GM12878 (cell line): ENCODE data around the gene CTSH. TPM values are rescaled to one million over a fixed set of nuclear protein-coding genes. Genes with fewer than 3 reads are reported as not detected.
A peak's percentile ranks its signal among the peaks of the same experiment; 100 is the strongest.

Experiments used
- ATAC-seq: fragments of 200-7000 bp; cut with Tn5 transposase; 3 replicates; pipeline ENCODE4 v1.9.1; 2020; ENCODE audit warnings: mild to moderate bottlenecking, moderate library complexity
- BruUV-seq: library from RNA; stranded (reverse); fragments of 400-500 nt; replicated peaks from 2 replicates; lab custom pipeline; 2021; lab: Mats Ljungman, UMichigan
- CTCF ChIA-PET: fragments of 300-600 bp; sonication (Branson Sonifier 250); formaldehyde crosslinking; extraction: SDS; loops from one replicate; lab custom pipeline; 2021; ENCODE audit warnings: inconsistent platforms; lab: Yijun Ruan, JAX
- POLR2A ChIA-PET: fragments of 350-600 bp; formaldehyde crosslinking; extraction: SDS; loops from one replicate; lab custom pipeline; 2021; ENCODE audit warnings: inconsistent platforms; lab: Charles Lee
- RAD21 ChIA-PET: fragments of 300-600 bp; sonication (Branson Sonifier 250); formaldehyde crosslinking; loops from one replicate; lab custom pipeline; 2023; ENCODE audit warnings: antibody characterized with exemption; ENCODE audit not compliant: unreplicated experiment; lab: Charles Lee
- SMC1A ChIA-PET: fragments of 300-600 bp; sonication (Branson Sonifier 250); formaldehyde crosslinking; loops from one replicate; lab custom pipeline; 2023; ENCODE audit not compliant: unreplicated experiment, uncharacterized antibody; lab: Charles Lee
- DNase-seq: peaks from one replicate; pipeline ENCODE4 v3.0.0-alpha.2; 2011; ENCODE audit warnings: low read depth, low spot score
- FAIRE-seq: peaks from 3 replicates; lab custom pipeline; 2011; peaks lifted over from hg19 to GRCh38; lab: Jason Lieb, UNC
- H2AFZ ChIP-seq: 2 replicates; pipeline ENCODE4 v1.6.0; 2011; ENCODE audit warnings: low read depth, low read length, control low read depth; ENCODE audit not compliant: control insufficient read depth
- H3K27ac ChIP-seq: 2 replicates; pipeline ENCODE4 v1.5.1; 2011; ENCODE audit warnings: control low read depth; ENCODE audit not compliant: control insufficient read depth, insufficient read depth
- H3K27me3 ChIP-seq, 2 experiments: replicated peaks in 1 of 2; 2 replicates each; pipeline versions ENCODE4 v1.6.0 to v1.6.1; 2011; ENCODE audit warnings: low read length in 1 of 2; ENCODE audit not compliant: control insufficient read depth in 2 of 2, insufficient read depth in 2 of 2
- H3K36me3 ChIP-seq, 2 experiments: 2 replicates each; pipeline ENCODE4 v1.5.1; 2011; ENCODE audit warnings: low read length in 1 of 2; ENCODE audit not compliant: control insufficient read depth in 2 of 2, insufficient read depth in 2 of 2
- H3K4me1 ChIP-seq: 2 replicates; pipeline ENCODE4 v1.6.1; 2011; ENCODE audit warnings: mild to moderate bottlenecking, low read length, moderate library complexity, mixed read lengths; ENCODE audit not compliant: control insufficient read depth, insufficient read depth
- H3K4me2 ChIP-seq: 2 replicates; pipeline ENCODE4 v1.6.0; 2011; ENCODE audit warnings: control low read depth; ENCODE audit not compliant: control insufficient read depth, insufficient read depth
- H3K4me3 ChIP-seq: fragments of 200-600 bp; sonication (generic); 2 replicates; pipeline ENCODE4 v1.5.1; 2016
- H3K79me2 ChIP-seq: 2 replicates; pipeline ENCODE4 v1.6.0; 2011; ENCODE audit warnings: low read length; ENCODE audit not compliant: control insufficient read depth, insufficient read depth
- H3K9ac ChIP-seq: 2 replicates; pipeline ENCODE4 v1.8.0; 2011; ENCODE audit warnings: low read length, control low read depth, mixed read lengths; ENCODE audit not compliant: control insufficient read depth, insufficient read depth
- H3K9me3 ChIP-seq: replicated peaks from 3 replicates; pipeline ENCODE4 v1.5.1; 2011; ENCODE audit warnings: mild to moderate bottlenecking, low read length; ENCODE audit not compliant: control insufficient read depth, insufficient read depth
- H4K20me1 ChIP-seq: 2 replicates; pipeline ENCODE4 v1.6.0; 2011; ENCODE audit not compliant: control insufficient read depth, insufficient read depth
- ATF3 ChIP-seq: IDR thresholded peaks from 2 replicates; pipeline ENCODE4 v1.6.1; 2011; ENCODE audit warnings: low read depth, mild to moderate bottlenecking, low read length, moderate library complexity, borderline replicate concordance; ENCODE audit errors: extremely low read depth
- BCL11A ChIP-seq: IDR thresholded peaks from 2 replicates; pipeline ENCODE4 v1.6.1; 2011; ENCODE audit warnings: low read depth, low read length
- BRCA1 ChIP-seq: IDR thresholded peaks from 2 replicates; pipeline ENCODE4 v1.6.1; 2011; ENCODE audit warnings: low read depth, low read length, improper control_type of control experiment
- CBFB ChIP-seq: IDR thresholded peaks from 2 replicates; pipeline ENCODE4 v1.6.1; 2016; ENCODE audit warnings: antibody characterized with exemption, low read depth
- CBX5 ChIP-seq: sonication (generic); IDR thresholded peaks from 2 replicates; pipeline ENCODE4 v1.6.1; 2016; ENCODE audit warnings: low read depth, moderate library complexity, mild to moderate bottlenecking, inconsistent platforms
- CHD2 ChIP-seq: IDR thresholded peaks from 2 replicates; pipeline ENCODE4 v1.6.1; 2011; ENCODE audit warnings: low read depth, low read length, improper control_type of control experiment, borderline replicate concordance
- IRF4 ChIP-seq: IDR thresholded peaks from 2 replicates; pipeline ENCODE4 v1.6.1; 2011; ENCODE audit warnings: low read depth, low read length
- JUND ChIP-seq: IDR thresholded peaks from 2 replicates; pipeline ENCODE4 v1.6.1; 2012; ENCODE audit warnings: low read depth, mild to moderate bottlenecking, low read length, improper control_type of control experiment, moderate library complexity
- LARP7 ChIP-seq: fragments of 450-650 bp; IDR thresholded peaks from 2 replicates; pipeline ENCODE4 v1.6.1; 2017; ENCODE audit warnings: mild to moderate bottlenecking
- MXI1 ChIP-seq: fragments of 150-350 bp; IDR thresholded peaks from 2 replicates; pipeline ENCODE4 v1.6.1; 2011; ENCODE audit warnings: low read depth, mild to moderate bottlenecking, inconsistent platforms, low read length, improper control_type of control experiment
- NBN ChIP-seq: fragments of 450-650 bp; IDR thresholded peaks from 2 replicates; pipeline ENCODE4 v1.6.1; 2016
- PAX8 ChIP-seq: fragments of 450-650 bp; IDR thresholded peaks from 2 replicates; pipeline ENCODE4 v1.6.1; 2017; ENCODE audit warnings: mild to moderate bottlenecking, moderate library complexity
- PML ChIP-seq: IDR thresholded peaks from 2 replicates; pipeline ENCODE4 v1.6.1; 2012; ENCODE audit warnings: low read length, inconsistent platforms
- SIX5 ChIP-seq: IDR thresholded peaks from 2 replicates; pipeline ENCODE4 v1.6.1; 2011; ENCODE audit warnings: mild to moderate bottlenecking, low read depth, low read length, moderate library complexity; ENCODE audit not compliant: severe bottlenecking
- SMAD5 ChIP-seq: IDR thresholded peaks from 2 replicates; pipeline ENCODE4 v1.6.1; 2016; ENCODE audit warnings: antibody characterized with exemption, low read depth
- TAF1 ChIP-seq: IDR thresholded peaks from 2 replicates; pipeline ENCODE4 v1.6.1; 2011; ENCODE audit warnings: mild to moderate bottlenecking, low read depth, low read length, borderline replicate concordance
- YBX1 ChIP-seq: fragments of 450-650 bp; IDR thresholded peaks from 2 replicates; pipeline ENCODE4 v1.6.1; 2016; ENCODE audit warnings: antibody characterized with exemption
- ZNF207 ChIP-seq: fragments of 450-650 bp; IDR thresholded peaks from 2 replicates; pipeline ENCODE4 v1.6.1; 2014; ENCODE audit warnings: antibody characterized with exemption, mild to moderate bottlenecking, borderline replicate concordance
- ZNF217 ChIP-seq: fragments of 450-650 bp; IDR thresholded peaks from 2 replicates; pipeline ENCODE4 v1.6.1; 2017; ENCODE audit warnings: antibody characterized with exemption, mild to moderate bottlenecking
- WGBS: methylation state at CpG from one replicate; pipeline ENCODE4 v1.1.6; 2016; ENCODE audit warnings: low lambda C conversion rate; ENCODE audit not compliant: insufficient replicate concordance, insufficient coverage; ENCODE audit errors: missing lambda C conversion rate; 5-methylcytosine and 5-hydroxymethylcytosine counted together
- in situ Hi-C: fragments of 300-500 bp; cut with MboI; formaldehyde crosslinking; loops from 9 replicates; pipeline ENCODE4 v1.14.3; 2018; ENCODE audit warnings: mixed read lengths
- intact Hi-C: fragments of 100-400 bp; cut with micrococcal nuclease; formaldehyde crosslinking; loops from one replicate; pipeline ENCODE4 v1.14.2; 2022; ENCODE audit not compliant: unreplicated experiment
- polyA plus RNA-seq, 11 experiments: library from polyadenylated mRNA; depleted of rRNA in 4 of 11; unstranded in 6 of 11; stranded (reverse) in 5 of 11; fragments of >200 nt; fragmentation: Nextera tagmentation in 4 of 11; fragmentation: Illumina TruSeq in 1 of 11; extraction: Ambion mirVana in 4 of 11; extraction: Trizol in 1 of 11; gene quantifications; 1 replicate in 1 of 11; 2 replicates in 10 of 11; pipeline versions ENCODE4 v1.2.1 to v1.2.3, GENCODE V29; 2011 to 2016; ENCODE audit warnings: inconsistent platforms in 2 of 11, missing spikeins in 2 of 11, low read depth in 1 of 11
- total RNA-seq, 4 experiments: library from RNA; depleted of rRNA in 3 of 4; stranded (reverse); fragments of >200 nt in 3 of 4; fragmentation: Illumina TruSeq in 1 of 4; extraction: Trizol in 1 of 4; gene quantifications; 2 replicates each; pipeline versions ENCODE4 v1.2.1 to v1.2.3, GENCODE V29; 2013 to 2021
- TF ChIP-seq, protein P1 (sequence below): fragments of 450-650 bp; IDR thresholded peaks from 2 replicates; pipeline ENCODE4 v1.6.1; 2017; ENCODE audit warnings: mild to moderate bottlenecking, low read depth, inconsistent platforms; ENCODE audit not compliant: poor library complexity, severe bottlenecking
- TF ChIP-seq, protein P2 (sequence below): fragments of 450-650 bp; IDR thresholded peaks from 2 replicates; pipeline ENCODE4 v1.6.1; 2014; ENCODE audit warnings: mild to moderate bottlenecking

The CTSH gene
- total and polyA plus RNA-seq, 10 of the 15 experiments (the other 5 are each of a cell fraction or from before 2014, with no cell fraction given) = 30.2 to 1,212 (median 519) TPM

DNA sequence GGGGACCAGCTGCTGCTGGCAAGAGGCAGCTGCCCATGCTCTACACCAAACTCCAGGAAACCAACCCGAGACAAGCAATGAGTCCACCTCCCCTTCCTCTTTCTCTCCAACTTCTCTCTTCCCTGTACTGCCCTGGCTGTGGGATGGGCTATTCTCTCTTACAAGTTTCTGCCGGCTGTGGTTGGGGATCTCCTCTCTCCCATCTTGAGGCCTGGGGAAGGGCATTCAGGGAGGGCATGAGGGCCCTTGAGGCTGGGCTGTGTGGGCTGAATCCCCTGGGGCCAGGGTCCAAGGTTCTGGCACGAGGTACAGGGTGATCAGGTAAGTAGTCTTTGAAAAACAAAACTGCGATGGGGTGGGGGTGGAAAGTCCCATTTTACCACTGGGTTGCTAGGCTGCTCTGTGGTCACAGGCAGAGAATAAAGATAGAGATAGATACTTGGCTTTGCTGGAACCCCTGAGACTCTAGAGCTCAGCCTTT is 32.3 kb upstream of the CTSH start:
- peak overlapping the region; percentile 81 for H3K9ac ChIP-seq
- WGBS = 0% methylated on average over 4 of the region's 4 CpGs
- RAD21 ChIA-PET = interaction anchor here (0.6 to 6.5 kb wide), 12 partner anchors 9 to 558 kb away, joined by 3 to 75 read pairs (median 8); partner anchors contain the start of gene CTSH
- no peak for TF ChIP-seq SMAD5
- peak; percentile 78 for TF ChIP-seq CBFB
- 0 out of 2 replicates have a peak, but pooled peaks have one; percentile 34 for TF ChIP-seq IRF4
- TF ChIP-seq PML = peak; percentile 68; the same call in 1 of the 2 replicates
- 0 out of 2 replicates have a peak, but pooled peaks have one; percentile 16 for TF ChIP-seq TAF1
- 0 out of 2 replicates have a peak, but pooled peaks have one; percentile 11 for TF ChIP-seq YBX1
- TF ChIP-seq MXI1 = peak; percentile 43; the same call in 1 of the 2 replicates
- TF ChIP-seq BCL11A = peak; percentile 67
- TF ChIP-seq, protein P1, sequence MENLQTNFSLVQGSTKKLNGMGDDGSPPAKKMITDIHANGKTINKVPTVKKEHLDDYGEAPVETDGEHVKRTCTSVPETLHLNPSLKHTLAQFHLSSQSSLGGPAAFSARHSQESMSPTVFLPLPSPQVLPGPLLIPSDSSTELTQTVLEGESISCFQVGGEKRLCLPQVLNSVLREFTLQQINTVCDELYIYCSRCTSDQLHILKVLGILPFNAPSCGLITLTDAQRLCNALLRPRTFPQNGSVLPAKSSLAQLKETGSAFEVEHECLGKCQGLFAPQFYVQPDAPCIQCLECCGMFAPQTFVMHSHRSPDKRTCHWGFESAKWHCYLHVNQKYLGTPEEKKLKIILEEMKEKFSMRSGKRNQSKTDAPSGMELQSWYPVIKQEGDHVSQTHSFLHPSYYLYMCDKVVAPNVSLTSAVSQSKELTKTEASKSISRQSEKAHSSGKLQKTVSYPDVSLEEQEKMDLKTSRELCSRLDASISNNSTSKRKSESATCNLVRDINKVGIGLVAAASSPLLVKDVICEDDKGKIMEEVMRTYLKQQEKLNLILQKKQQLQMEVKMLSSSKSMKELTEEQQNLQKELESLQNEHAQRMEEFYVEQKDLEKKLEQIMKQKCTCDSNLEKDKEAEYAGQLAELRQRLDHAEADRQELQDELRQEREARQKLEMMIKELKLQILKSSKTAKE = peak; percentile 60
- no peak for TF ChIP-seq PAX8
- peak; percentile 90 for TF ChIP-seq NBN
- TF ChIP-seq SIX5 = no peak
- TF ChIP-seq ZNF217 = no peak
- TF ChIP-seq ATF3 = no peak
- TF ChIP-seq CBX5 = 0 out of 2 replicates have a peak, but pooled peaks have one; percentile 17
- no peak for TF ChIP-seq BRCA1
- no peak for TF ChIP-seq LARP7
- peak; percentile 53; the same call in 1 of the 2 replicates for TF ChIP-seq CHD2
- TF ChIP-seq, protein P2, sequence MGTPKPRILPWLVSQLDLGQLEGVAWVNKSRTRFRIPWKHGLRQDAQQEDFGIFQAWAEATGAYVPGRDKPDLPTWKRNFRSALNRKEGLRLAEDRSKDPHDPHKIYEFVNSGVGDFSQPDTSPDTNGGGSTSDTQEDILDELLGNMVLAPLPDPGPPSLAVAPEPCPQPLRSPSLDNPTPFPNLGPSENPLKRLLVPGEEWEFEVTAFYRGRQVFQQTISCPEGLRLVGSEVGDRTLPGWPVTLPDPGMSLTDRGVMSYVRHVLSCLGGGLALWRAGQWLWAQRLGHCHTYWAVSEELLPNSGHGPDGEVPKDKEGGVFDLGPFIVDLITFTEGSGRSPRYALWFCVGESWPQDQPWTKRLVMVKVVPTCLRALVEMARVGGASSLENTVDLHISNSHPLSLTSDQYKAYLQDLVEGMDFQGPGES = no peak
- TF ChIP-seq ZNF207 = no peak
- 0 out of 2 replicates have a peak, but pooled peaks have one; percentile 43 for TF ChIP-seq JUND

More for the DNA sequence above, 32.3 kb upstream of the CTSH start:
- Histone ChIP-seq H3K27me3 (no peaks in the 10 kb centered on the region), H4K20me1 (no peaks in the 10 kb centered on the region), H3K27ac (peak overlapping the region; percentile 96), H3K79me2 (peaks cover 28% of the 10 kb centered on the region), H3K36me3 (no peaks in the 10 kb centered on the region), H3K4me3 (peak overlapping the region; percentile 62), H3K4me1 (peaks cover 49% of the 10 kb centered on the region), H2AFZ (peak overlapping the region; percentile 5), H3K9me3 (no peaks in the 10 kb centered on the region; the same call in 2 of the 3 replicates), H3K4me2 (peak overlapping the region; percentile 85)
- ATAC-seq (peak; percentile 82), FAIRE-seq (peak; percentile 84), DNase-seq (peak; percentile 91)
- POLR2A ChIA-PET = interaction anchor here (0.6 to 4.3 kb wide), 12 partner anchors 9 to 677 kb away, joined by 3 to 40 read pairs (median 6); partner anchors contain the start of genes CTSH and MORF4L1
- SMC1A ChIA-PET = interaction anchor here (0.9 to 8.8 kb wide), 12 partner anchors 9 to 118 kb away, joined by 3 to 91 read pairs (median 8); partner anchors contain the start of gene CTSH
- intact Hi-C loops = loop anchor here (1.0 kb wide), 1 partner anchor 38 kb away; no protein-coding TSS in a partner anchor
- CTCF ChIA-PET = interaction anchor here (1.0 to 8.9 kb wide), 12 partner anchors 9 to 207 kb away, joined by 3 to 127 read pairs (median 19); partner anchors contain the start of genes CTSH and MORF4L1
- in situ Hi-C loops = loop anchor here (25.0 kb wide), 1 partner anchor 815 kb away; no protein-coding TSS in a partner anchor
- no TSS peak for BruUV-seq
